ENCODE measurements around the gene DYSF. TPM values are rescaled to one million over a fixed set of nuclear protein-coding genes. Genes with fewer than 3 reads are reported as not detected.

The DYSF gene
- polyA plus RNA-seq, 1 experiment = 1.3 TPM

DNA sequence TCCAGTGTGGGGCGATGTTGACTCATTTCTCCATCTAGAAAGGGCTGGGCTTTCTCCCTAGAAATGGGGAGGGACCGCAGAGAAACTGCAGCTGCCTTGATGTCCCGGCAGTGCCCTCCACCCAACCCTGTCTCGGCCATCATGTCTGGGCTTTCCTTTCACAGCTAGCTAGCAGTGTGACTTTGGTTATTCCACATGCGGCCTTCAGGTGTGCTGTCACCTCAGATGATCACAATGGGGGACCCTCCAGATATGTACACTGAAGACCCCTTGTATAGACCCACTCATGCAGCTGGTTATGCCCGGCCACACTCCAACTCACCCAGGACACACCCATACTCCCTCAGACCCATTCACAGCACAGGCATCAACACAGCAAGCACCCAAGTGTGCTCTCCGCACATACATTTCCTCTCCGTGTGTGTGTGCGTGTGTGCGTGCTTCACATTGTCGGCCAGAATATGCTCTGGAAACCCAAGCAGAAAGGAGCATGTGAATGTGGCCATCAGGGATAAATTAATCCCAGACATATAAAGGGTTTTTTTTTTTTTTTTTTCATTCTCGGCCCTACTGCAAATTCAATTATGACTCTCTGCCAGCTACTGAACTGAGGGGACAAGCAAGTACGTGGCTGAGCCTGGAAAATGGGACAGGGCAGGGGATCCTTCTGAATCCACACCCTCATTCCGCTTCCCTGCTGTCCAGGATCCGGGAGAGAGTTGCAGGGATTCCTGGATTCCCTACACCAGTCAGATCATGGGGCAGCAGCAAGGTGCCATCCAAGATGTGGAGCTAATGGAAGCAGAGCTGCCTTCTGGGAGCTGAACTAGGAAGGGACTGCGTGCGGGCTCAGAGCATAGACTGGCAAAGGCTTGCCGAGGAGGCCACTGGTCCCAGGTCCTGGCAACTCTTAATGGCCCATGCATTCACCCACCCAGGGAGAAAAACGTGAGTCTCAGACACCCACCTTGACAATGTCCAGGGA lies 240.2 kb downstream of the DYSF start:
- POLR2A ChIA-PET = no interaction called here
- TF ChIP-seq, protein P1, sequence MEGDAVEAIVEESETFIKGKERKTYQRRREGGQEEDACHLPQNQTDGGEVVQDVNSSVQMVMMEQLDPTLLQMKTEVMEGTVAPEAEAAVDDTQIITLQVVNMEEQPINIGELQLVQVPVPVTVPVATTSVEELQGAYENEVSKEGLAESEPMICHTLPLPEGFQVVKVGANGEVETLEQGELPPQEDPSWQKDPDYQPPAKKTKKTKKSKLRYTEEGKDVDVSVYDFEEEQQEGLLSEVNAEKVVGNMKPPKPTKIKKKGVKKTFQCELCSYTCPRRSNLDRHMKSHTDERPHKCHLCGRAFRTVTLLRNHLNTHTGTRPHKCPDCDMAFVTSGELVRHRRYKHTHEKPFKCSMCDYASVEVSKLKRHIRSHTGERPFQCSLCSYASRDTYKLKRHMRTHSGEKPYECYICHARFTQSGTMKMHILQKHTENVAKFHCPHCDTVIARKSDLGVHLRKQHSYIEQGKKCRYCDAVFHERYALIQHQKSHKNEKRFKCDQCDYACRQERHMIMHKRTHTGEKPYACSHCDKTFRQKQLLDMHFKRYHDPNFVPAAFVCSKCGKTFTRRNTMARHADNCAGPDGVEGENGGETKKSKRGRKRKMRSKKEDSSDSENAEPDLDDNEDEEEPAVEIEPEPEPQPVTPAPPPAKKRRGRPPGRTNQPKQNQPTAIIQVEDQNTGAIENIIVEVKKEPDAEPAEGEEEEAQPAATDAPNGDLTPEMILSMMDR (IDR thresholded peaks at IDR 0.05; ENCODE audit: insufficient read depth, low read depth, low read length) = no peak

DNA sequence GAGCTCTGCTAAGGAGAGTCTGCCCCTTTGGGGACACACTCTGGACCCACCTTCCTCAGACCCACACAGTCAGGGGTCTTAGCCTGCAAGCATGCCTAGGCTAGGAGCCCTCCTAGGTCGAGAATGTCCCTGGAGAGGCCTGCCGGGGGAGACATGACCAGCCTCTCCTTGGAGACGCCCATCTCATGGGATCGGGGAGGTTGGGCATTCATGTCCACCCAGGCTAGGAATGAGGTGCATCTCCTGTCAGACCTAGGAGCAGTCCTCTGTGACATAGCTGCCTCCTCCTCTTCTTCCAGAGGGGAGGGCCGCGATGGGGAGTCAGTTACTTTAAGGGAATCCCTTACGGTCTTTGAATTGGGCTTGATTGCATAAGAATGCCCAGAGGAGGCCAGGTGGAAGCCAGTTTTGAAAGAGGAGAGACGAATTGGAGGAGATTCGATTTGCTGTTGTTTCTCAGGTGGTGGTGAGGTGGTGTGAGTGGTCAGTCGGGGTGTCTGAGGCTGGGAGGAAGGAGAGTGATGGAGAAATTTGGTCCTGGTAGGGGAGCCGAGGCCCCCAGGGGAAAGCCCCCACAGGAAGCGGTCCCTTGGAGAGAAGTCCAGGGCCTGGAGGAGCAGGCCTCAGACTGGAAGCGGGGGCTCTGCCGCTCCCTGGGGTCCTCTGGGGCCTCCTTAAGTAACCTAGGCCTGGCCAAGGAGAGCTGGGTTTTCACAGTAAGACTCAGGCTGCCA lies 241.3 kb downstream of the DYSF start:
- TF ChIP-seq, protein P1 (IDR thresholded peaks at IDR 0.05; ENCODE audit: insufficient read depth, low read depth, low read length) = no peak
- H3K36me3 ChIP-seq (ENCODE audit: control insufficient read depth, insufficient read depth, low read length) = no peaks in the 10 kb centered on the region
- peaks cover 20% of the 10 kb centered on the region for H3K27me3 ChIP-seq (ENCODE audit: control insufficient read depth, insufficient read depth, low read length)
- ChIA-PET POLR2A (no interaction called here), CTCF (interaction anchor here (0.7 to 1.3 kb wide), 2 partner anchors 21 to 143 kb away, joined by 3 read pairs; no protein-coding TSS in a partner anchor)
- DNase-seq (ENCODE audit: low read depth) = no peak
- no peak overlapping the region for H3K4me3 ChIP-seq (ENCODE audit: low read depth, low read length)

More for the DNA sequence above, 240.2 kb downstream of the DYSF start:
- no peaks in the 10 kb centered on the region for H3K36me3 ChIP-seq (ENCODE audit: control insufficient read depth, insufficient read depth, low read length)
- CTCF ChIA-PET = interaction anchor here (1.2 to 1.3 kb wide), 2 partner anchors 10 to 14 kb away, joined by 4 to 6 read pairs; no protein-coding TSS in a partner anchor
- no peak overlapping the region for H3K4me3 ChIP-seq (ENCODE audit: low read depth, low read length)
- H3K27me3 ChIP-seq (ENCODE audit: control insufficient read depth, insufficient read depth, low read length) = peaks cover 20% of the 10 kb centered on the region
- no peak for DNase-seq (ENCODE audit: low read depth)

DNA sequence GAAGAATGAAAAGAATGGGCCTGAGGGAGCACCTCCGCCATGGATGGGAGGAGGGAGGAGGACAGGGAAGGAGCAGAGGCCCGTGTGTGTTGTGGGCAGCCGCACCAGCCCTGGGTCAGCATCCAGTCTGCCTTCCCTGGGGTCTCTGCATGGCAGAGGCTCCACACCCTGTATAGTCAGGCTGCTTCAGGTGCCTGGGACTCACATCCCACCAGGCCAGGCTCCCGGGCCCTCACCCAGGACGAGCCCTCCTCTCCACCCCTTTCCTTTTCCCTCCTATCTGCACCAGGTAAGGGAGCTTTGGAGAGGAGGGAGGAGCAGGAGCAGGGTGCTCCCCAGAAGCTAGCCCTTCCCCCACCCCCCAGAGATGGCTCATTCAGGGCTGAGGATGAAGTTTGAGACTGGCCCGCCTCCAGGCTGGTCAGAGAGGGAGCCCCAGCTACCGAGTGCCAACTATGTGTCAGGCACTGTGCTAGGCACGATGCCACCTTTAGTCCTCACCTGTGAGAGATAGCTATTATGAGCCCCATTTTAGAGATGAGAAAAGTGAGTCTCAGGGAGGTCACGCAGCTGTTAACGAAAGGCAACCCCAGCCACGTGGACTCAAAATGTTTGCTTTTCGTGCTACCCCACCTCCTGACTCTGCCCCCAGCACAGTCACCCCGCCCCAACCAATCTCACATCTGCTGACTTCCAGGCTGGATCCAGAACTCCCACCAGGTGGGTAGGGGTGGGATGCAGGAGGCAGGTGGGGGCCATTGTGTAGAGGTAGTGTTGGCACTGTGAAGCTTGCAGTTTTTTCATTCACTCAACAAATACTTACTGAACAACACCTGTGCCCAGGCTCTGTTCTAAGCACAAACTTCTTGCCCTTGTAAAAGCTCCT lies 242.1 kb downstream of the DYSF start:
- TF ChIP-seq, protein P1 (IDR thresholded peaks at IDR 0.05; ENCODE audit: insufficient read depth, low read depth, low read length) = no peak
- ChIA-PET POLR2A (no interaction called here), CTCF (interaction anchor here (0.7 to 1.6 kb wide), 4 partner anchors 9 to 454 kb away, joined by 3 to 4 read pairs (median 3); no protein-coding TSS in a partner anchor)
- Histone ChIP-seq H3K36me3 (ENCODE audit: control insufficient read depth, insufficient read depth, low read length) (no peaks in the 10 kb centered on the region), H3K27me3 (ENCODE audit: control insufficient read depth, insufficient read depth, low read length) (peaks cover 22% of the 10 kb centered on the region), H3K4me3 (ENCODE audit: low read depth, low read length) (no peak overlapping the region)
- DNase-seq (ENCODE audit: low read depth) = no peak

DNA sequence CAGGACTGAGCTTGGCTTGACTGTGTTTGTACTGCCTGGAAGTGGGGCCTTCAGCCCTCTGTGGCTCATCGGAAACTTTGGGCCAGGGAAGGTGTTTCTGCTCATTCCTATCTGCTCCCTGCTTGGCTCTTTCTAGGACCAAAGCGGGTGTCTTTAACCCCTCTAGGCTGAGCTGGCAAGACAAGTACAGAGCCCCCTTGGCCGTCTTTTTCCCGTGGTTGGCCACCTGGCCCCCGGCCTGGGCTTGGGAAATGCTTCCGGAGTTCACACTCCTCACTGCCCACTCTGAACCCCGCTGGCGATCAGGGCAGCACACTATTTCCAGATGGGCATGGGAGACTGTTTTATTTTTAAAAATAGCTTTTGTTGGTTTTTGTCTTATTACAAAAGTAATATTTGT lies 243.0 kb downstream of the DYSF start:
- TF ChIP-seq, protein P1 (IDR thresholded peaks at IDR 0.05; ENCODE audit: insufficient read depth, low read depth, low read length) = no peak
- ChIA-PET POLR2A (no interaction called here), CTCF (interaction anchor here (1.3 to 1.6 kb wide), 2 partner anchors 10 to 145 kb away, joined by 3 to 4 read pairs; no protein-coding TSS in a partner anchor)
- no peaks in the 10 kb centered on the region for H3K36me3 ChIP-seq (ENCODE audit: control insufficient read depth, insufficient read depth, low read length)
- no peak for DNase-seq (ENCODE audit: low read depth)
- H3K4me3 ChIP-seq (ENCODE audit: low read depth, low read length) = no peak overlapping the region
- H3K27me3 ChIP-seq (ENCODE audit: control insufficient read depth, insufficient read depth, low read length) = peaks cover 22% of the 10 kb centered on the region
